GM12873 (cell line): ENCODE measurements around the gene NXNL2.

Experiments used
- TF ChIP-seq, protein P1 (sequence below): IDR thresholded peaks from 2 replicates; pipeline ENCODE4 v1.5.1; 2012; ENCODE audit warnings: low read depth, mild to moderate bottlenecking, moderate library complexity, low read length, control low read depth; ENCODE audit not compliant: insufficient read depth; ENCODE audit errors: missing control alignments

Gene NXNL2

DNA sequence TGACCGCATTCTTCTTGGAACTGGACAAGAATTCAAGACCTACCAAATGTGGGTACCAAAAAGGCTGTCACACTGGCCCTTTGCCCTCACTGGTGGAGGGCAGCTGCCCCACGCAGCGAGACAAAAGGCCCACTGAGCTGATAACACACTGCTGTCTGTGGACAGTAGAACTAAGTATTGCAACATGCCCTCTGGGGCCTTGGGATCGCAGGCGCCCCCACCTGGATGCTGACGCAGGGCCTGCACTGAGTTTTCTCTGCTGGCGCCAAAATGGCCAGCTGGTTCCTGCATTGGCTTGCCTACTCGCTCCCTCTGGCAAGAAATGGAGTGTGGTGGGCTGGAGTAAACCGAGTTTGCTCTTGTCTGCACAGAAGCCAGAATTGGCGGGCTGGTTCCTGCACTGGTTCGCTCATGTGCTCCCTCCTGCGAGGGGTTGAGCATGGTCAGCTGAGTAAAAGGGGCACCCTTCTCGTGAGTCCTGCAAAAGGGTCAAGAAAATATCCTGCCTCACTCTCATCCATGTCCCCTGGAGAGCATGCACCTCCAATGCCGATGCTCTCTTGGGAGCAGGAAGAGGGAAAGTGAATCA is 55.7 kb downstream of the NXNL2 start:
- TF ChIP-seq, protein P1, sequence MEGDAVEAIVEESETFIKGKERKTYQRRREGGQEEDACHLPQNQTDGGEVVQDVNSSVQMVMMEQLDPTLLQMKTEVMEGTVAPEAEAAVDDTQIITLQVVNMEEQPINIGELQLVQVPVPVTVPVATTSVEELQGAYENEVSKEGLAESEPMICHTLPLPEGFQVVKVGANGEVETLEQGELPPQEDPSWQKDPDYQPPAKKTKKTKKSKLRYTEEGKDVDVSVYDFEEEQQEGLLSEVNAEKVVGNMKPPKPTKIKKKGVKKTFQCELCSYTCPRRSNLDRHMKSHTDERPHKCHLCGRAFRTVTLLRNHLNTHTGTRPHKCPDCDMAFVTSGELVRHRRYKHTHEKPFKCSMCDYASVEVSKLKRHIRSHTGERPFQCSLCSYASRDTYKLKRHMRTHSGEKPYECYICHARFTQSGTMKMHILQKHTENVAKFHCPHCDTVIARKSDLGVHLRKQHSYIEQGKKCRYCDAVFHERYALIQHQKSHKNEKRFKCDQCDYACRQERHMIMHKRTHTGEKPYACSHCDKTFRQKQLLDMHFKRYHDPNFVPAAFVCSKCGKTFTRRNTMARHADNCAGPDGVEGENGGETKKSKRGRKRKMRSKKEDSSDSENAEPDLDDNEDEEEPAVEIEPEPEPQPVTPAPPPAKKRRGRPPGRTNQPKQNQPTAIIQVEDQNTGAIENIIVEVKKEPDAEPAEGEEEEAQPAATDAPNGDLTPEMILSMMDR: peak; percentile 14

DNA sequence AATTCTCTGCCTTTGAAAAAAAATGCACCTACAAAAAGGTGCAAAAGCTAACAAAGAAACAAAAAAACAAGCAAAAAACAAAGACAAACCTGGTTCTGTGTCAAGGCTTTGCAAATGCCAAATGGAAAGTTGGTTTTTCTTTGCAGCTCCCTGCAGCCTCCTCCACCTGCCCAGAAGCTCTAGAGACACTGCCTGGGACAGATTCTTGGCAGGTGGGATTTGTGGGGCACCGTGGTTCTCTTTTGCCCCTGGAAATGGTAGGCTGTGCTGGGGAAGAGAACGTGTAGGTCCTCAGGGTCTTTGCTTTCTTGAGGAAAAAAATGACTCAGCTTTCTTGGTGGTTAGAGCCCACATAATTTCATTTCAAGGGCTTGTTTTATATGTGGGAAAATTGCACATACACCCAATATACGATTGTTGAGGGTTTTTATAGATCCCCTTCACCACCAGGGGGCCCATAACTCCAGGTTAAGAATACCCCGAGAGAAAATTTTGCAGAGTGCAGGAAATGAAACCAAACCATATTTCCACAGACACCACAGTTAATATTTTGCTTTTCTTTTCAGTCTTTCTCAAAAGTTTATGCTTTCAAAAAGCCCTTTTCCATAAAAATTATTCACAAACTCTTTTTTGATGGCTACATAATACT is 58.7 kb downstream of the NXNL2 start:
- TF ChIP-seq, protein P1: peak; percentile 71
